Astrocyte of the cerebellum (primary cell): ENCODE results near the gene BRICD5.

Source experiments
- DNase-seq: peaks from one replicate; pipeline ENCODE4 v3.0.0-alpha.2; 2011; ENCODE audit warnings: low read depth
- H3K4me3 ChIP-seq: 2 replicates; pipeline ENCODE4 v1.5.1; 2011; ENCODE audit warnings: mild to moderate bottlenecking, low read depth, low read length, moderate library complexity
- in situ Hi-C: cut with HindIII; loops from 2 replicates; pipeline ENCODE4 v1.10.0; 2017; ENCODE audit warnings: low sequenced_read_pairs
- TF ChIP-seq, protein P1 (sequence below): IDR thresholded peaks from 2 replicates; pipeline ENCODE4 v1.5.1; 2012; ENCODE audit warnings: low read length, low read depth, moderate library complexity, mild to moderate bottlenecking; ENCODE audit errors: missing control alignments

Gene BRICD5

DNA sequence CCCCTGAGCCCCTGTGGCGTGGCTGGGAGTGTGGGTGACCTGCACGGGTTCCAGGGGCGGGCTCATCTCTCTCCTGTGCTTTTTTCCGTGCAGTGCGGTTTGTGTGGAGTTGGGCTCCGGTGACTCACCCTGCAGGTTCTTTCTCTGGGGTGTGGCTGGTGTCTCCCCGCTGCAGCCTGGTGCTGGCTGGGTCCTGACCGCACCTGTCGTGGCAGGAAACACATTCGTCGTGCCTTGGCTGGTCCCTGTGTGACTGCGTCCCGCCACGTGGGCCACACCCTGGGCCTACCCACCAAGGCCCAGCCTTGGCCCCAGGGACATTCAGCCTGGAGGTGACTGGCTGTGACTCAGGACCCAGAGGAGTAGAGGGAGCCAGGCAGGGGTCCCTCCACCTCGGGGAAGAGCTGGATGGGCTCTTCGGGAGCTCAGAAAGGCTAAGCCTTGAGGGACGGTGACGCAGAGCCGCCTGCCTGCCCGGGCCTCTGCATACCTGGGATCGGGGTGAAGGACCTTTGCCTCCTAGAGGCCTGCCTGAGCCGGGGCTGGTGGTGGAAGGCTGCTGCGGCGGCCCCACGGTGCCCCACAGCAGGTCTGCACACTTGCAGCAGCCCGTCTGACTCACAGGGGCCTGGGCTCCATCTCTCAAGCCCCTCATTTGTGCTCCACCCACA, 47.3 kb downstream of the BRICD5 start:
- in situ Hi-C loops, result loop anchor here (10.0 kb wide), 3 partner anchors 89 to 261 kb away; partner anchors contain the start of gene CCNF
- no peak for DNase-seq
- no peak overlapping the region for H3K4me3 ChIP-seq
- TF ChIP-seq, protein P1, sequence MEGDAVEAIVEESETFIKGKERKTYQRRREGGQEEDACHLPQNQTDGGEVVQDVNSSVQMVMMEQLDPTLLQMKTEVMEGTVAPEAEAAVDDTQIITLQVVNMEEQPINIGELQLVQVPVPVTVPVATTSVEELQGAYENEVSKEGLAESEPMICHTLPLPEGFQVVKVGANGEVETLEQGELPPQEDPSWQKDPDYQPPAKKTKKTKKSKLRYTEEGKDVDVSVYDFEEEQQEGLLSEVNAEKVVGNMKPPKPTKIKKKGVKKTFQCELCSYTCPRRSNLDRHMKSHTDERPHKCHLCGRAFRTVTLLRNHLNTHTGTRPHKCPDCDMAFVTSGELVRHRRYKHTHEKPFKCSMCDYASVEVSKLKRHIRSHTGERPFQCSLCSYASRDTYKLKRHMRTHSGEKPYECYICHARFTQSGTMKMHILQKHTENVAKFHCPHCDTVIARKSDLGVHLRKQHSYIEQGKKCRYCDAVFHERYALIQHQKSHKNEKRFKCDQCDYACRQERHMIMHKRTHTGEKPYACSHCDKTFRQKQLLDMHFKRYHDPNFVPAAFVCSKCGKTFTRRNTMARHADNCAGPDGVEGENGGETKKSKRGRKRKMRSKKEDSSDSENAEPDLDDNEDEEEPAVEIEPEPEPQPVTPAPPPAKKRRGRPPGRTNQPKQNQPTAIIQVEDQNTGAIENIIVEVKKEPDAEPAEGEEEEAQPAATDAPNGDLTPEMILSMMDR, result no peak

DNA sequence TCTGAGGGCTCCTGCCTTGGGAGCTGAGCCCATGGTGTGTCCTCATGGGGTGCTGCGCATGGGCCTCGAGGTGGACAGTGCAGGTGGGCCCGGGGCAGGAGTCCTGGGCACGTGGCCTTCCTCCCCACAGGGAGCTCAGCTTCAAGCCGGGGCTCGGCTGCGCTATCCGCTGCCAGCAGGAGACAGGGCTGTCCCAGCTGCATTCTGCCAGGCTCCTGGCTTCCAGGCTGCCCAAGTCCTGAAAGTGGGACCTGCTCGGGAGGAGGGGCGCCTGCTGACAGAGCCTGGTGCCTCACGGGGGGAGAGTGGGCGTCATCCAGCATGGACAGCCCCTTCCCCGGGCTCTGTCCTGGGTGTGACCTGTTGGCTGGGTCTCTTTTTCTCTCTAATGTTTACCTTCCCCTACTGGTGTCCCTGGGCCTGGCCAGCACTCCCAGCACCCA, 48.0 kb downstream of the BRICD5 start:
- in situ Hi-C loops, result loop anchor here (10.0 kb wide), 3 partner anchors 88 to 262 kb away; partner anchors contain the start of gene CCNF
- no peak for DNase-seq
- no peak overlapping the region for H3K4me3 ChIP-seq
- TF ChIP-seq, protein P1, result no peak

DNA sequence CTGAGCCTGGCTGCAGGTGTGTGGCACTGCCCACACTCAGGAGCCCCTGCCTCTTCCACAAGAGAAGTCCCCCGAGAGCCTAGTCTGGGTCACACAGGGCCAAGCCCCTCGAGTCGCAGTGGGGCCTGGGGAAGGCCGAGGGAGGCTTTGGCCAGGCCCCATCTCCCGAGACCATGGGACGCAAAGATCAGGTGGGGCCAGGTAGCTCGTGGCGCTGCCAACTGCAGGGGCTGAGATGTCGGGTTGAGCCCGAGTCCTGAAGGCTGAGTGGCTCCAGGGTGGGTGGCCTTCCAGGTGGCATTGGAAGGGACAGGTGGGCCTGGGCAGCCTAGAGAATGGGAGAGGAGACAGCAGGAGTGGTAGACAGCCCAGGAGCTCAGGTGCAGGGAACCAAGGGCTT, 48.8 kb downstream of the BRICD5 start:
- in situ Hi-C loops, result loop anchor here (10.0 kb wide), 3 partner anchors 87 to 263 kb away; partner anchors contain the start of gene CCNF
- no peak overlapping the region for H3K4me3 ChIP-seq
- no peak for DNase-seq
- TF ChIP-seq, protein P1, result no peak

DNA sequence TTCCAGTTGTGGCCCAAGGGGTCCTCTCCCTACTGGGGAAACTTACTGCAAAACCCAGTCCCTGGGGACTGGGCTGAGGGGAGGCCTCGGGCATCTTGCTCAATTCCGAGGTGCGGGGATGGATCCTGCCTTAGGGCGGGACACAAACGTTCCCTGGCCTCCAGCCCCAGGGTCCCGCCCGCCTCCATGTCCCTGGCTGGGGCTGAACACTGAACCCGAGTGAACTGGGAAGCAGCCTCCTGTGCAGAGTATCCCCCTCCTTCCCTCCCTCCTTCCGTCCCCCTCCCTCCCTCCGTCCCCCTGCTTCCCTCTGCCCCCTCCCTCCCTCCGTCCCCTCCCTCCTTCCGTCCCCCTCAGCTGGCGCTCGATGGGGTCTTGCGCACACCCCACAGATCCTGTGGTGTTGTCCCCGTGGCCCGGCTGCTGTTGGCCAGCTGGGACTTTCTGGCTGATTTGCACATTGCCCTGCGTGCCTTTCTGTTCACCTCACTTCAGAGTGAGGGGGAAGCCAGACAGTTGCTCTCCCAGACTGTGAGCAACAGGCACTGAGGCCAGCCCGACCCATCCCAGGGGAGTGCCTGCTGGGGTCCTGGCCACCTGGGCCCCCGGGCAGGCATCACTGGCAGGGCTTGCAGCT, 49.6 kb downstream of the BRICD5 start:
- in situ Hi-C loops, result loop anchor here (10.0 kb wide), 3 partner anchors 86 to 264 kb away; partner anchors contain the start of gene CCNF
- no peak for DNase-seq
- TF ChIP-seq, protein P1, result no peak
- H3K4me3 ChIP-seq, result no peak overlapping the region
